Stromal cell of bone marrow (primary cell): ENCODE measurements around the gene KIFC3.
"Not testable (repeated sequence)": the region's sequence is repeated elsewhere in the genome, so short reads cannot be mapped to it uniquely, and the experiment has no call there.

ENCODE experiments used
- DNase-seq: peaks from one replicate; pipeline ENCODE4 v3.0.0-alpha.2; 2012; ENCODE audit warnings: low read depth

KIFC3 gene

GRCh38 chr16:57753448-57754353 lies 48.6 kb downstream of the KIFC3 start:
- DNase-seq = no peak

DNA sequence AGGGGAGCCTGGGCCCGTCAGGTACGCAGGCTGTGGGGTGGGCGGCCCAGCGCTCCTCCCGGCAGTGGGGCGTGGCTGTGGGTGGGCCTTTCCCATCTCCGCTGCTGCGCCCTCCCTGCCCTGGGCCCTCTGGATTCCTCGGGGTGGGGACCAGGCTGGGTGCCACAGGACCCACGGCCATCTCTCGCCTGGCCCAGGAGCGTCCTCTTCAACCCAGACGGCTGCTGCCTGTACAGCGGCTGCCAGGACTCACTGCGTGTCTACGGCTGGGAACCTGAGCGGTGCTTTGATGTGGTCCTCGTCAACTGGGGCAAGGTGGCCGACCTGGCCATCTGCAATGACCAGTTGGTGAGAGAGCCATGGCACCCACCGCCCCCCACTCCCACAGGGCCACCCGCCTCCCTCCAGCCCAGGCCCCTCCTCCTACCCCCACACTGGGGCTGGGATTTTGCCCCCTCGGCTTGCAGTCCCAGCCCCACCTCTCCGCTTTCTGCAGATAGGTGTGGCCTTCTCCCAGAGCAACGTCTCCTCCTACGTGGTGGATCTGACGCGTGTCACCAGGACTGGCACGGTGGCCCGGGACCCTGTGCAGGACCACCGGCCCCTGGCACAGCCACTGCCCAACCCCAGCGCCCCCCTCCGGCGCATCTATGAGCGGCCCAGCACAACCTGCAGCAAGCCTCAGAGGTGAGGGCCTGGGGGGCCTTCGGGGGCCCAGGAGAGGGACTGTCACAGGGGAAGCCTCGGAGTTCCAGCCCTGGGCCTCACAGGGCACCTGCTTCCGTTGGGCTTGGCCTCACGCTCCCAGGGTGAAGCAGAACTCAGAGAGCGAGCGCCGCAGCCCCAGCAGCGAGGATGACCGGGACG lies 49.5 kb downstream of the KIFC3 start:
- DNase-seq = no peak

DNA sequence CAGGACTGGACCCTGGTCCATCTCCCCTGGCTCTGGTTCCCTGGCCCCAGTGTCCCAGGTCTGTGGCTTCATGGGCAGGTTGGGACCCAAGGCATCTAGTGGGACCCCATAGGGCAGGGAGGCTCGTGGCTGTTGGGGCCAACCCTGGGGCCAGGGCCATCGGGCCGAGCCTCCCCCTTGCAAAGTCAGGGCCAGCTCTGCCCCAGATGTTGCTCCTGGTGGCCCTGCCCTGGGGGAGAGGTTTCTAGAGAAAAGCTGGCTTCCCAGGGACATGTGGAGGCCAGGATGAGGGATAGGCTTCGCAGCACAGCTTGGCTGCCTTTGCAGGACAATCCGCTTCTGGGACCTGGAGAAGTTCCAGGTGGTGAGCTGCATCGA lies 50.1 kb downstream of the KIFC3 start:
- DNase-seq = no peak

DNA sequence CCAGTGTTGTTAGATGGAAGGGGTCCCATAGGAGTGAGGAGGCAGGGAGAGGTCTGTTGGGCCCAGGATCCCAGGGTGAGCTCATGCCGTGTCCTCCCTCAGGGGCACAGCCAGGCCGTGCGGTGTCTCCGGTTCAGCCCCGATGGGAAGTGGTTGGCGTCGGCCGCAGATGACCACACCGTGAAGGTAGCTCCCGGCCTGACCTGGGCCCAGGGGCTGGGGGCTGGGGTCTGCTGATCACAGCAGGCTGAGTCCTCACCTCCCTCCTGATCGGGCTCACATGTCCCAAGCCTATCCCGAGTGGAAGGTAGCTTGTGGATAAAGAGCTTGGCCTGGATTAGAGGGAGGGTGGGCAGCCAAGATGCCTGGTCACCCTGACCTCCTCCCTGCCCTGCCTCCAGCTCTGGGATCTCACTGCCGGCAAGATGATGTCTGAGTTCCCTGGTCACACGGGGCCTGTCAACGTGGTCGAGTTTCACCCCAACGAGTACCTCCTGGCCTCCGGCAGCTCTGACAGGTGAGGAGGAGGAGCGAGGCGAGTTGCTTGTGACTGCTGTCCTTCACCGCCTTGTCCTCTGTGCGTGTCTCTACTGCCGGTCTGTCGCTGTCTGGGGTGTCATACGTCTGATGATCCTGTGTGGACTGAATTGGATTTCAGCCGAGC lies 50.6 kb downstream of the KIFC3 start:
- DNase-seq = no peak

DNA sequence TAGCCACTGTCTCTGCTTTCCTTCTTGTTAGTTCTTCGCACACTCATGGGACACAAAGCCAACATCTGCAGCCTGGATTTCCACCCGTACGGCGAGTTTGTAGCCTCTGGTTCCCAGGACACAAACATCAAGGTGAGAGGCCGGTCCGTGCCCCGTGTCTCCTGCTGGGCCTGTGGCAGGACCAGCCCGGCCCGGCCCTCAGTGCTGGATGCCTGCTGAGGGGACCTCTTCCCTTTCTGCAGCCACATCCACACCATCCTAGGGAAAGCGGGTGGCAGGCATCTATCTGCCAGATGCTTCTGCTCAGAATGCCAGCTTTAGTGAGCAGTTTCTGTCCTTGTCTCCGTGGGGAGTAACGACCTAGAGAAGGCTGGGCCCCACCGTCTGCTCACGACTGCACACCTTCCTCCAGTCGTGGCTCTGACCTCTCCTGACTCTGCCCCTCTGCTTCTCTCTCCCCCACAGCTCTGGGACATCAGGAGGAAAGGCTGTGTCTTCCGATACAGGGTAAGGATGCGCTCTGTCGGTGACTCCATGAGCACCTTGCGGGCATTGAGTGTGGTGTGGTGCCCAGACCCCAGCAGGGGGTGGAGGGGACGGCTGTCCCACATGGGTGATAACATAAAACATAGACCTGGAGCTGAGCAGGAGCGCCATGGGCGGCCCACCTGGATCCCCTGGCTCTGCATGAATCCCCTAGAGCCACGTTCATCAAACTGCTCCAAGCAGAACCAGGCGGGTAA lies 51.3 kb downstream of the KIFC3 start:
- no peak for DNase-seq

- DNase-seq = no peak
Observed at GRCh38 chr16:57749856-57750452, 52.3 kb downstream of the KIFC3 start.

- DNase-seq = no peak
Observed at GRCh38 chr16:57749101-57749692, 53.1 kb downstream of the KIFC3 start.

DNA sequence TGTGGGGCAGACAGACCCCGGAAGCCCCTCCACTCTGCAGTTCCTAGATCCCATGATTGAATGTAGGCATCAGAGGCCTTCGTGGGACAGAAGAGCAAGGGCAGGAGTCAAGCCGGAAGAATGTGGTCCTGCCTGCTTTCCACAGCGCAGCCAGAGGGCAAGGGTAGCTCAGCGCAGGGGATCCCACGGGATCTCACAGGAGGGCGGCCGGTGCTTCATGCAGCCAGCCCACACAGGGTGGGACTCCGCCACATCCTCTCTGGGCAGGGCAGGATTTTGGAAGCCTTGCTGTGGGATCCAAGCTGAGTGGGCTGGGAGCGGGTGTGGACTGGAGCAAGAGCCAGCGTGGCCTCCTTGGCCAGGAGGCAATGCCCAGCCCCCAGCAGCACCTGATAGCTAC lies 53.7 kb downstream of the KIFC3 start:
- DNase-seq = no peak

DNA sequence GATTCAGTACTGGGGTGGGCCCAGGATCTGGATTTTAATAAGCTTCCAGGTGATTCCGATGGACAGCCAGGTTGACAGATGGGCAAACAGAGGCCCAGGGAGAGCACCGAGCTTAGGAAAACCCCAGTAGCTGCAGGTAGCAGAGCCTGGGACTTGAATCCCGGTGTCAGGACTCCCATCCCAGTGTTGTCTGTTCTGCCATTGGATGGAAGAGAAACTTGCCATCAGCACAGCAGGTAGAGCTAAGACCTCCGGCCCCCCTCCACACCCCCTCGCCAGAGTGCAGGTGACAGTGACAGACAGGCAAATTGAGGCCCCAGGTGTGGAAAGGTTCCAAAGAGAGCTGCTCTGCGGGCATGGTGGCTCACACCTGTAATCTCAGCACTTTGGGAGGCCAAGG lies 54.3 kb downstream of the KIFC3 start:
- no peak for DNase-seq

GRCh38 chr16:57747496-57747895 lies 54.8 kb downstream of the KIFC3 start:
- no peak for DNase-seq

- no peak for DNase-seq
Observed at GRCh38 chr16:57747091-57747490, 55.2 kb downstream of the KIFC3 start.

DNA sequence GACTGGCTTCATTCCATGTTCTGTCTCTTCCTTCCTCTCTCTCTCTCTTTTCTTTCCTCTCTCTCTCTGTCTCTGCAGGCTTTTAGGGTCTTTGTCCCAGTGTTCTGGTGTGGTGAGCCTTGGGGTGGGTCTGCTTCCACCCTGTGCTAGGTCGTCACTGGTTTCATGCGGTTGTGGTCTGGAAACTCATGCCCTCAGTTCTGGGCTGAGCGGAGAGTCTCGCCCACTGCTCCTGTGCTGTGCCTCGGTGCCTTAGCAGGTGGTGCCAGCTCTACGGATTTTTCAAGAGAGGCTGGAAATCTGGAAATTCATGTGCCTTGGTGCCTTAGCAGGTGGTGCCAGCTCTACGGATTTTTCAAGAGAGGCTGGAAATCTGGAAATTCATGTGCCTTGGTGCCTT lies 56.0 kb downstream of the KIFC3 start:
- DNase-seq = not testable (repeated sequence)

GRCh38 chr16:57745768-57746167 lies 56.5 kb downstream of the KIFC3 start:
- no peak for DNase-seq

- no peak for DNase-seq
Observed at GRCh38 chr16:57744642-57744903, 57.7 kb downstream of the KIFC3 start.

GRCh38 chr16:57743886-57744641 lies 58.2 kb downstream of the KIFC3 start:
- no peak for DNase-seq

DNA sequence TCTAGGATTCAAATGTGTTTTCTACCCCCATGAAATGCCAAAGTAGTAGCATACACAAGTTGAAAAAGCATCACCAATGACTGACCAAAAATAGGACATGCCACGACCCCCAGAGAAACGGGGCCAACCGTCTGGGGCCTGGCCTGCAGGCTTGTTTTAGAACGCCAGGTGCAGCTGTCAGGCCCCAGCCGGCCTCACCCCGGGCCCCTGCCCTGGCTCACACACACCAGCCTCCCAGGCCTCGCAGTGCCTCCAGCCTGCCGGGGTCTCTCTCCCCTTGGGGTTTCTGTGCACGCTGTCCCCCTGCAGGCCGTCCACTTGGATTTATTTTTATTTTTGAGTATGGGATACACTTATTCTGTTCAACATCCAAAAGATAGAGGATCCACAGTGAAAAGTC lies 58.8 kb downstream of the KIFC3 start:
- no peak for DNase-seq

DNA sequence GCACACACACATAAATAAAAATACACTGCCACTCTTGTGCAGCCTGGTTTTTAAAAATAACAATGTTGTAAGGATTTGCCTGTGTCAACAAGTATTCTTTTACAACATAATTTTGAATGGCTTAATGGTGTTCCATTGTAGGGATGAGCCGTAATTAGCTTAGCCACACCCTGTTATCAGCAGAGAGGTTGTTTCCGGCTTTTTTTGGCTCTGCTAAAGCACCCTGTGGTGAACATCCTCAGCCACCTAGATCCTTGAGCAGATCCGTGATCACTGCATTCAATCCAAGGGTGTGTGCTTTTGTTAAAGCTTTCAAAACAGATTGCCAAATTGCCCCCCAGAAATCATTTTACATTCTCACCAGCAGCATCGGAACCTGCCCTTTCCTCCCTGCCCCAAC lies 59.7 kb downstream of the KIFC3 start:
- DNase-seq = no peak

GRCh38 chr16:57741660-57742191 lies 60.6 kb downstream of the KIFC3 start:
- DNase-seq = no peak

- no peak for DNase-seq
Observed at GRCh38 chr16:57740423-57741071, 61.7 kb downstream of the KIFC3 start.
